A172 (cell line): ENCODE data around the gene MAPK8IP2. TPM values are rescaled to one million over a fixed set of nuclear protein-coding genes. Genes with fewer than 3 reads are reported as not detected.
"Not testable (repeated sequence)": the region's sequence is repeated elsewhere in the genome, so short reads cannot be mapped to it uniquely, and the experiment has no call there.

Experiments used
- DNase-seq: peaks from one replicate; pipeline ENCODE4 v3.0.0-alpha.2; 2015; ENCODE audit warnings: low spot score
- total RNA-seq: library from RNA; depleted of rRNA; stranded (reverse); fragments of >200 nt; shearing (Covaris generic); gene quantifications from 2 replicates; pipeline ENCODE4 v1.2.3, GENCODE V29; 2014

Gene MAPK8IP2
- total RNA-seq, 1 experiment from 2014 or later, result 7.9 TPM

- no peak for DNase-seq
Measured at GRCh38 chr22:50599816-50600455, 657 bp upstream of the MAPK8IP2 start.

DNA sequence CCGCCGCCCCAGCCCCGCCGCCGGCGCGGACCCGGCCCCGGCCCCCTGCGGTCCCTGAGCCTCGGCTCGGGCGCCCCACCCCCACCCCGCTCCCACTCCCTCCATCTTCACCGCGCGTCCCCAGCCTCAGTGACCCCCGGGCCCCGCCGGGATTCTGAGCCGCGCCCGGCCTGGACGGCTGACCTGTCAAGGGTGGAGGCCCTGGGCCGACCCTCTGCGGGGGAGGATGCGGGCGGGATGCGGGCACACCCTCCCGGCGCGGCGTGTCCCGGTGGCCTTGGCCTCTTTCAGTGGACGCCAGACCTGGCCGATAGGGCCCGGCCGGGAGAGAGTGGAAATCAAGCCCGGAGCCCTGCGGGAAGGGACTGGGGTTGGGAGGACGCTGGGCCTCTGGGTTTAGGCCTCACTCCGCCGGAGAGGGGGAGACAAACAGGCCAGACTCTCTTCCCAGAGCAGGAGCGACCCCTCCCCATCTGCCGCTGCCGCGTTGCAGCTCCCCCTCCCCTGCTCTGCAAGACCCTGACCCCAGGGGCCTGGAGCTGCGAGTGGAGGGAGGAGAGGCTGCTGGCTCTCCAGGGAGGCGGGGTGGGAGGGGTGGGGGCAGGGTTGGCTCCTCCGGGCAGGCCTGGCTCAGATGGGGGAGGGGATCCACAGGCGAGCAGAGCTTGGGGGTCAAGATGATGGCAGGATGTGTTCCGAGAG is 525 bp downstream of the MAPK8IP2 start:
- no peak for DNase-seq

- no peak for DNase-seq
Measured at GRCh38 chr22:50601669-50602337, 1.2 kb downstream of the MAPK8IP2 start.

DNA sequence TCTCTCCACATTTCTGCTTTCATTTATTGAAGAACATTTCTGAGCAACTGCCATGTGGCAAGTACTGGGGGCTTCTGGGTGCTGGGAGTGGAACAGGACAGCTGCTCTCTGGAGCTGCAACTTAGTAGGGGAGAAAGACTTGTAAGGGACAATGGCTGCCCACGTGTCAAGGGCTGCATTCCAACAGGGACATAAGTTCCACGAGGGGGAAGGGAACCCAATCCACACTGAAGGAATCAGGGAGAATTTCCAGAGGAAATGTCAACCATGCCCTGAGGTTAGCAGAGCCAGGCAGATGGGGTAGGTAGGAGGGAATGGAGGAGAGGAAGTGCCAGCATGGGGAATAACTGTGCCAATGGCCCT is 1.7 kb downstream of the MAPK8IP2 start:
- DNase-seq, result no peak

GRCh38 chr22:50603511-50604255 is 3.1 kb downstream of the MAPK8IP2 start:
- DNase-seq, result no peak

DNA sequence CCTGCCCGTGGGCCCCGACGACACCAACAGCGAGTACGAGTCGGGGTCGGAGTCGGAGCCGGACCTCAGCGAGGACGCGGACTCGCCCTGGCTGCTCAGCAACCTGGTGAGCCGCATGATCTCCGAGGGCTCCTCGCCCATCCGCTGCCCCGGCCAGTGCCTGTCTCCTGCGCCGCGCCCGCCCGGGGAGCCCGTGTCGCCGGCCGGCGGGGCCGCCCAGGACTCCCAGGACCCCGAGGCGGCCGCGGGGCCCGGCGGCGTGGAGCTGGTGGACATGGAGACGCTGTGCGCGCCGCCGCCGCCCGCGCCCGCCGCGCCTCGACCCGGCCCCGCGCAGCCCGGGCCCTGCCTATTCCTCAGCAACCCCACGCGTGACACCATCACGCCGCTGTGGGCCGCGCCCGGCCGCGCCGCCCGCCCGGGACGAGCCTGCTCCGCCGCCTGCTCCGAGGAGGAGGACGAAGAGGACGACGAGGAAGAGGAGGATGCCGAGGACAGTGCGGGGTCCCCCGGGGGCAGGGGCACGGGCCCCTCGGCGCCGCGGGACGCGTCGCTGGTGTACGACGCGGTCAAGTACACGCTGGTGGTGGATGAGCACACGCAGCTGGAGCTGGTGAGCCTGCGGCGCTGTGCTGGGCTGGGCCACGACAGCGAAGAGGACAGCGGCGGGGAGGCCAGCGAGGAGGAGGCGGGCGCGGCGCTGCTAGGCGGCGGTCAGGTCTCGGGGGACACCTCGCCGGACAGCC is 3.8 kb downstream of the MAPK8IP2 start:
- DNase-seq, result no peak

GRCh38 chr22:50605002-50605612 is 4.5 kb downstream of the MAPK8IP2 start:
- no peak for DNase-seq

GRCh38 chr22:50605613-50606074 is 5.1 kb downstream of the MAPK8IP2 start:
- no peak for DNase-seq

GRCh38 chr22:50606165-50606945 is 5.8 kb downstream of the MAPK8IP2 start:
- DNase-seq, result no peak

- no peak for DNase-seq
Measured at GRCh38 chr22:50606946-50607658, 6.5 kb downstream of the MAPK8IP2 start.

GRCh38 chr22:50607659-50608020 is 7.0 kb downstream of the MAPK8IP2 start:
- DNase-seq, result no peak

DNA sequence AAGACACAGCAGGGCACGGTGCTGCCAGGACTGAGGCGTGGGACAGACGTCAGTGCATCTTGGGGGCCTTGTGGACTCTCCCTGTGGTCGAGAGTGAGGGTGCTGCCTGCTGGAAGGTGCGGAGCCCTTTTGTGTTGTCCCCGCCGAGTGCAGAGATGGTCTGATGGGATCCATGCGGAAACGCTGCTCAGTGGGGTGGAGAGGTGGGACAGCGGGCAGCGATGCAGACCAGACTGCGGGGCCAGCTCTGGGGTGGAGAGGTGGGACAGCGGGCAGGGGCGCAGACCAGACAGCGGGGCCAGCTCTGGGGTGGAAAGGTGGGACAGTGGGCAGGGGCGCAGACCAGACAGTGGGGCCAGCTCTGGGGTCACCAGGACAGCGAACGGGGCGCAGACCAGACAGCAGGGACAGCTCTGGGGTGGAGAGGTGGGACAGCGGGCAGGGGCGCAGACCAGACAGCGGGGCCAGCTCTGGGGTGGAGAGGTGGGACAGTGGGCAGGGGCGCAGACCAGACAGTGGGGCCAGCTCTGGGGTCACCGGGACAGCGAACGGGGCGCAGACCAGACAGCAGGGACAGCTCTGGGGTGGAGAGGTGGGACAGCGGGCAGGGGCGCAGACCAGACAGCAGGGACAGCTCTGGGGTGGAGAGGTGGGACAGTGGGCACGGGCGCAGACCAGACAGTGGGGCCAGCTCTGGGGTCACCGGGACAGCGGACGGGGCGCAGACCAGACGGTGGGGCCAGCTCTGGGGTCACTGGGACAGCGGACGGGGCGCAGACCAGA is 7.7 kb downstream of the MAPK8IP2 start:
- DNase-seq, result not testable (repeated sequence)

DNA sequence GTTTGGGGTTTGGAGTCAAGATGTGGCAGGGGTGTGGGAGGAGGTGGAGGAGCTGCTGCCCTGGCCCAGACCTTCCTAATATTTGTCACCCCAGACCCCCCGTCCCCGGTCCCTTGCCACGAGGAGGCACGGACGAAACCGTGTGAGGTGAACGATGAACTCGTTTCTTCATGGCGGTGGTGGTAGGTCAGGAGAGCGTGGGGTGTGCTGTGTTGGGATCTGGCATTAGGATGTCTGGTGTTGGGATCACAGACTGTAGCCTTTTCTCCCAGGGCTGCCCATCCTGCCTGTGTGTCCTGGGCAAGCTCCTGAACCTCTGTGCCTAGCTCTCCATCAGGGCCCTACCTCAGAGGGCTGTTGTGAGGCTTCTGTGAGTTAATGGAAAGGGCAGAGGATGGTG is 8.4 kb downstream of the MAPK8IP2 start:
- no peak for DNase-seq

- no peak for DNase-seq
Measured at GRCh38 chr22:50609599-50609998, 9.0 kb downstream of the MAPK8IP2 start.

- DNase-seq, result no peak
Measured at GRCh38 chr22:50610041-50610451, 9.5 kb downstream of the MAPK8IP2 start.

DNA sequence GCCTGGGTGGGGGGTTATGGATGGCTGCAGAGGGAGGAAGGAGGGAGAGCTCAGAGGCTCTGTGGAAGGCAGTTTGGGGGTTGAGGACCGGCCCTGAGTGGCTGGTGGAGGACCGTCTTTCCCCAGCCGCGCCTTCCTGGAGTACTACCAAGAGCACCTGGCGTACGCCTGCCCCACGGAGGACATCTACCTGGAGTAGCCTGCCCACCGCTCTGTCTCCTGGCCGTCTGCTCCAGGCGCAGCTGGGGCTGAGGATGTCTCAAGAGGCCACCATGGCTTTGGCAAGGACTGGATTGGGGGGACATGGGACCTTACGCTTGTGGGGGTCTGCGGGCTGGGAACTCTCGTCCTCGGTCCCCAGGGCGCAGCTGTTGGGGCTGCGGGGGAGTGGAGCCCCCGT is 10.0 kb downstream of the MAPK8IP2 start:
- no peak for DNase-seq

GRCh38 chr22:50611341-50612060 is 10.9 kb downstream of the MAPK8IP2 start:
- DNase-seq, result no peak

GRCh38 chr22:50612168-50612527 is 11.6 kb downstream of the MAPK8IP2 start:
- DNase-seq, result no peak
